Activated CD8-positive, alpha-beta memory T cell treated with anti-CD3 and anti-CD28 coated beads for 36 hours (primary cell): Measurements from ENCODE around the gene COL18A1. TPM values are rescaled to one million over a fixed set of nuclear protein-coding genes. Genes with fewer than 3 reads are reported as not detected.

Experiments
- CTCF ChIA-PET: fragments of 350-600 bp; sonication (Branson Sonifier 250); formaldehyde crosslinking; loops from one replicate; lab custom pipeline; 2021; ENCODE audit warnings: antibody characterized with exemption; lab: Charles Lee
- POLR2A ChIA-PET: fragments of 350-600 bp; sonication (Branson Sonifier 250); formaldehyde crosslinking; loops from one replicate; lab custom pipeline; 2021; ENCODE audit warnings: antibody characterized with exemption; lab: Charles Lee
- total RNA-seq, 2 experiments: library from RNA; stranded (reverse); gene quantifications; one replicate each; pipeline ENCODE4 v1.2.3, GENCODE V29; 2021

The COL18A1 gene
- total RNA-seq, 2 experiments from 2014 or later: 1.9 TPM

GRCh38 chr21:45458281-45459170, 53.6 kb downstream of the COL18A1 start:
- CTCF ChIA-PET: no interaction called here
- POLR2A ChIA-PET: no interaction called here

- CTCF ChIA-PET: no interaction called here
- POLR2A ChIA-PET: no interaction called here
Measured at GRCh38 chr21:45459171-45460010, 54.4 kb downstream of the COL18A1 start.

- ChIA-PET CTCF (no interaction called here), POLR2A (no interaction called here)
Measured at GRCh38 chr21:45460011-45460565, 55.1 kb downstream of the COL18A1 start.

- CTCF ChIA-PET: no interaction called here
- POLR2A ChIA-PET: no interaction called here
Measured at GRCh38 chr21:45460611-45461368, 55.8 kb downstream of the COL18A1 start.

GRCh38 chr21:45461369-45461750, 56.4 kb downstream of the COL18A1 start:
- ChIA-PET CTCF (no interaction called here), POLR2A (no interaction called here)

- CTCF ChIA-PET: no interaction called here
- POLR2A ChIA-PET: no interaction called here
Measured at GRCh38 chr21:45461806-45462341, 56.9 kb downstream of the COL18A1 start.

- ChIA-PET CTCF (no interaction called here), POLR2A (interaction anchor here (0.7 kb wide), 1 partner anchor 765 kb away, joined by 3 read pairs; the partner anchor contains the start of gene LSS)
Measured at GRCh38 chr21:45463871-45464270, 58.9 kb downstream of the COL18A1 start.

- CTCF ChIA-PET: no interaction called here
- POLR2A ChIA-PET: interaction anchor here (0.7 kb wide), 1 partner anchor 764 kb away, joined by 3 read pairs; the partner anchor contains the start of gene LSS
Measured at GRCh38 chr21:45464309-45464708, 59.3 kb downstream of the COL18A1 start.

GRCh38 chr21:45465105-45465504, 60.1 kb downstream of the COL18A1 start:
- ChIA-PET CTCF (no interaction called here), POLR2A (no interaction called here)

GRCh38 chr21:45465611-45466329, 60.8 kb downstream of the COL18A1 start:
- ChIA-PET POLR2A (no interaction called here), CTCF (no interaction called here)

GRCh38 chr21:45466330-45467220, 61.6 kb downstream of the COL18A1 start:
- CTCF ChIA-PET: no interaction called here
- POLR2A ChIA-PET: no interaction called here

- POLR2A ChIA-PET: no interaction called here
- CTCF ChIA-PET: no interaction called here
Measured at GRCh38 chr21:45467221-45467779, 62.3 kb downstream of the COL18A1 start.

GRCh38 chr21:45468051-45468970, 63.3 kb downstream of the COL18A1 start:
- ChIA-PET POLR2A (no interaction called here), CTCF (interaction anchor here (0.7 kb wide), 1 partner anchor 15 kb away, joined by 4 read pairs; no protein-coding TSS in a partner anchor)

GRCh38 chr21:45468971-45469272, 64.0 kb downstream of the COL18A1 start:
- CTCF ChIA-PET: interaction anchor here (0.7 kb wide), 1 partner anchor 15 kb away, joined by 4 read pairs; no protein-coding TSS in a partner anchor
- POLR2A ChIA-PET: no interaction called here

GRCh38 chr21:45469273-45470086, 64.5 kb downstream of the COL18A1 start:
- ChIA-PET POLR2A (no interaction called here), CTCF (no interaction called here)
